Fibroblast of lung (primary cell): ENCODE measurements around the gene OR6B2.

ENCODE experiments used
- EZH2 ChIP-seq: IDR thresholded peaks from 2 replicates; pipeline ENCODE4 v1.5.1; 2012; ENCODE audit warnings: low read length, control low read depth, mild to moderate bottlenecking; ENCODE audit errors: missing control alignments
- TF ChIP-seq, protein P1 (sequence below), 2 donors: IDR thresholded peaks in 1 of 2; conservative IDR thresholded peaks in 1 of 2; 1 replicate in 1 of 2; 2 replicates in 1 of 2; pipeline ENCODE4 v1.5.1; 2011 to 2012; ENCODE audit warnings: low read length in 2 of 2, control low read depth in 1 of 2, inconsistent platforms in 1 of 2, low read depth in 1 of 2, mild to moderate bottlenecking in 1 of 2

- TF ChIP-seq, protein P1, sequence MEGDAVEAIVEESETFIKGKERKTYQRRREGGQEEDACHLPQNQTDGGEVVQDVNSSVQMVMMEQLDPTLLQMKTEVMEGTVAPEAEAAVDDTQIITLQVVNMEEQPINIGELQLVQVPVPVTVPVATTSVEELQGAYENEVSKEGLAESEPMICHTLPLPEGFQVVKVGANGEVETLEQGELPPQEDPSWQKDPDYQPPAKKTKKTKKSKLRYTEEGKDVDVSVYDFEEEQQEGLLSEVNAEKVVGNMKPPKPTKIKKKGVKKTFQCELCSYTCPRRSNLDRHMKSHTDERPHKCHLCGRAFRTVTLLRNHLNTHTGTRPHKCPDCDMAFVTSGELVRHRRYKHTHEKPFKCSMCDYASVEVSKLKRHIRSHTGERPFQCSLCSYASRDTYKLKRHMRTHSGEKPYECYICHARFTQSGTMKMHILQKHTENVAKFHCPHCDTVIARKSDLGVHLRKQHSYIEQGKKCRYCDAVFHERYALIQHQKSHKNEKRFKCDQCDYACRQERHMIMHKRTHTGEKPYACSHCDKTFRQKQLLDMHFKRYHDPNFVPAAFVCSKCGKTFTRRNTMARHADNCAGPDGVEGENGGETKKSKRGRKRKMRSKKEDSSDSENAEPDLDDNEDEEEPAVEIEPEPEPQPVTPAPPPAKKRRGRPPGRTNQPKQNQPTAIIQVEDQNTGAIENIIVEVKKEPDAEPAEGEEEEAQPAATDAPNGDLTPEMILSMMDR (conservative IDR thresholded peaks at IDR 0.05 in 1 of 2, IDR thresholded peaks at IDR 0.05 in 1 of 2; ENCODE audit: low read depth in 1 of 2, low read length in 2 of 2): no peak
- TF ChIP-seq EZH2: no peak
These were observed 12.0 kb downstream of the OR6B2 start for GRCh38 chr2:240018071-240018750.
